GM06990 (cell line): Measurements from ENCODE around the gene CT47C1.

Source experiments
- DNase-seq: peaks from one replicate; pipeline ENCODE4 v3.0.0-alpha.2; 2011; ENCODE audit not compliant: insufficient read length; ENCODE audit errors: extremely low read depth
- H3K27me3 ChIP-seq: replicated peaks from 2 replicates; pipeline ENCODE4 v1.6.0; 2011; ENCODE audit warnings: low read length; ENCODE audit not compliant: control insufficient read depth, insufficient read depth
- H3K36me3 ChIP-seq: 2 replicates; pipeline ENCODE4 v1.5.1; 2011; ENCODE audit warnings: low read length; ENCODE audit not compliant: control insufficient read depth, insufficient read depth
- H3K4me3 ChIP-seq: replicated peaks from 2 replicates; pipeline ENCODE4 v1.5.1; 2011; ENCODE audit warnings: low read depth, mild to moderate bottlenecking, control low read depth, low read length
- TF ChIP-seq, protein P1 (sequence below): IDR thresholded peaks from 2 replicates; pipeline ENCODE4 v1.5.1; 2011; ENCODE audit warnings: low read length, control low read depth, mild to moderate bottlenecking, inconsistent platforms; ENCODE audit not compliant: insufficient read depth, poor library complexity, severe bottlenecking

Gene CT47C1

GRCh38 chrX:119036107-119037029 is 36.4 kb upstream of the CT47C1 start:
- Histone ChIP-seq H3K27me3 (peaks cover 1% of the 10 kb centered on the region; the same call in 1 of the 2 replicates), H3K36me3 (no peaks in the 10 kb centered on the region), H3K4me3 (no peak overlapping the region)
- no peak for DNase-seq
- TF ChIP-seq, protein P1, sequence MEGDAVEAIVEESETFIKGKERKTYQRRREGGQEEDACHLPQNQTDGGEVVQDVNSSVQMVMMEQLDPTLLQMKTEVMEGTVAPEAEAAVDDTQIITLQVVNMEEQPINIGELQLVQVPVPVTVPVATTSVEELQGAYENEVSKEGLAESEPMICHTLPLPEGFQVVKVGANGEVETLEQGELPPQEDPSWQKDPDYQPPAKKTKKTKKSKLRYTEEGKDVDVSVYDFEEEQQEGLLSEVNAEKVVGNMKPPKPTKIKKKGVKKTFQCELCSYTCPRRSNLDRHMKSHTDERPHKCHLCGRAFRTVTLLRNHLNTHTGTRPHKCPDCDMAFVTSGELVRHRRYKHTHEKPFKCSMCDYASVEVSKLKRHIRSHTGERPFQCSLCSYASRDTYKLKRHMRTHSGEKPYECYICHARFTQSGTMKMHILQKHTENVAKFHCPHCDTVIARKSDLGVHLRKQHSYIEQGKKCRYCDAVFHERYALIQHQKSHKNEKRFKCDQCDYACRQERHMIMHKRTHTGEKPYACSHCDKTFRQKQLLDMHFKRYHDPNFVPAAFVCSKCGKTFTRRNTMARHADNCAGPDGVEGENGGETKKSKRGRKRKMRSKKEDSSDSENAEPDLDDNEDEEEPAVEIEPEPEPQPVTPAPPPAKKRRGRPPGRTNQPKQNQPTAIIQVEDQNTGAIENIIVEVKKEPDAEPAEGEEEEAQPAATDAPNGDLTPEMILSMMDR = no peak

DNA sequence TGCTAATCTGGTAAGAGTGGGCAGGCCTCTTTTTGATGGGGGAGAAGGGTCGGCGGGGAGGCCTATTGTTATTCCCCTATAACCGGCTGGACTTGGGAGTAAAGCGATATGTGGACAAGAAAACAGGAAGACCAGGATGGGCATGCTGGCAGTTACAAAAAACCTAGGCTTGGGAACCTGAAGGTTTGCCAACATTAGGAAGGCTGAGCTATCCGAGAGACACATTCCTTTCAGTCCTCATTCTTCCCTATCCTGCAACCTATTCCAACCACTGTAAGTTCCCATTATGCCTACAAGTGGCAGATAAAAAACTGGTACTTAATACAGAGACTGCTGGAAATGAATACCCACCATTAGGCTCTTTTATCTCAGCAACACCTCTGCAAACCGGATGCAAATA is 32.4 kb upstream of the CT47C1 start:
- no peak for DNase-seq
- no peaks in the 10 kb centered on the region for H3K36me3 ChIP-seq
- peaks cover 1% of the 10 kb centered on the region for H3K27me3 ChIP-seq
- TF ChIP-seq, protein P1 = no peak
- no peak overlapping the region for H3K4me3 ChIP-seq

DNA sequence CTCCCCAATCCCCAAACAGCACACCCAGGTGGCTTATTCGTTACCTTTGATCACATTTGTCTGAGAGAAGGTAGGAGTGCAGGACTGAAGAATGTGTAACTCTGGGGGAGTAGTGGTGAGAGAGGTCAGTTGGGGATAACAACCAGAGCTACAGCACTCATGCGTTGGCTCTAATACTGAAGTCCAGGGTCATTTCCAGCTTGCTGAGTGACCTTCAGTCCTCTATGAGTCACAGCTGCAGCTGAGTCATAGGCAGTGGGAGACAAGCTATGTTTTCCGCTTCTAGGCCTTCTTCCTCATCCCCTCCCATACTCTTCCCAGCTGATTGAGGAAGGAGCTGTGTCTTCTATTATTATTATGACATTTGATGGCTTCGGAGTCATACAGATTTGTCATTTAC is 31.6 kb upstream of the CT47C1 start:
- Histone ChIP-seq H3K36me3 (no peaks in the 10 kb centered on the region), H3K27me3 (peaks cover 1% of the 10 kb centered on the region), H3K4me3 (no peak overlapping the region)
- TF ChIP-seq, protein P1 = no peak
- DNase-seq = no peak

DNA sequence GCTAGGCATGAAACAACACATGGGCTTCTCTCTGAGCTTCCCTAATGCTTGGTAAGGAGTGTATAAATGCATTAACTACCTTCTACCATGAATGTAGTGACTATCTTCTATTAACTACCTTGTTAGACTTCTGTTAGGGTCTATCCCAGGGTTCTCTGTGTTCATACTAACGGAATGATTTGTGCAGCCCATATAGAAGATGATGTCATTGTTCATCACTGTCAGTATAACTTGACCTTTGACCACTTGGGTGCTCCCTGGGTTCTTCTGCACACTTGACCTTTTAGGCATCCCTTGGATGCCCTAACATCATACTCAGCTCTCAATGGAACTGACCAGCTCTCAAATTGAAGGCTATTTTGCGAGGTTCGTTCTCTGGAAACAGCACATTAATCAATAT is 30.8 kb upstream of the CT47C1 start:
- Histone ChIP-seq H3K27me3 (peaks cover 1% of the 10 kb centered on the region), H3K4me3 (no peak overlapping the region), H3K36me3 (no peaks in the 10 kb centered on the region)
- DNase-seq = no peak
- TF ChIP-seq, protein P1 = no peak

DNA sequence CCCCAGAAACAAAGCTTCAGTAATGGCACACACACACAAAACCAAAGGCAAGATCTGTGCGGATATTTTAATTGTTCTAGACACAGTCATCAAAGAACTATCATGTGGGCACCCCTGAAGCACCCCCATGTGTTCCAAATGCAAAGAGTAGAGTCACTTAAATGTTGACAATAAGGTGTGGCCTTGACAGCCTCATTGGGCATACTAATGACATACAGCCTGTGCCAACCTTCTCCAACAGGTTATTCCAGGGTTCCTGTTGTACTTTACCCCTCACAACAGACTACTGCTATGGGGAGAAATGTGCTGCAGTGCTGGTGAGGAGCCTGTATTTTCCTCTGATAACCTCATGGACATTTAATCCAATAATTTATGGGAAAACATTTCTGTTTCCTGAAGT is 29.8 kb upstream of the CT47C1 start:
- H3K36me3 ChIP-seq = no peaks in the 10 kb centered on the region
- H3K27me3 ChIP-seq = peaks cover 1% of the 10 kb centered on the region
- DNase-seq = no peak
- TF ChIP-seq, protein P1 = no peak
- no peak overlapping the region for H3K4me3 ChIP-seq
